K562 treated with DMSO at 1 percent for 12 hours (cell line): Measurements from ENCODE around the gene DEPDC5. TPM values are rescaled to one million over a fixed set of nuclear protein-coding genes. Genes with fewer than 3 reads are reported as not detected.

Source experiments
- total RNA-seq: library from RNA; unstranded; fragments of 300-600 nt; gene quantifications from 2 replicates; pipeline ENCODE4 v1.2.3, GENCODE V29; 2022; ENCODE audit not compliant: insufficient read depth

DEPDC5 gene
- 6.4 and 9.0 TPM in 2 replicates for total RNA-seq

GRCh38 chr22:31753634-31754501, at the start of gene DEPDC5:
TSS of gene DEPDC5 (plus strand) at chr22:31754019. CDS start at chr22:31754922, 903 bp downstream.

GRCh38 chr22:31749636-31750364, 4.0 kb upstream of the DEPDC5 start, which contains the start of gene PRR14L:
TSS of gene PRR14L (minus strand) at chr22:31750132. CDS start at chr22:31738860, 11,272 bp downstream.

DNA sequence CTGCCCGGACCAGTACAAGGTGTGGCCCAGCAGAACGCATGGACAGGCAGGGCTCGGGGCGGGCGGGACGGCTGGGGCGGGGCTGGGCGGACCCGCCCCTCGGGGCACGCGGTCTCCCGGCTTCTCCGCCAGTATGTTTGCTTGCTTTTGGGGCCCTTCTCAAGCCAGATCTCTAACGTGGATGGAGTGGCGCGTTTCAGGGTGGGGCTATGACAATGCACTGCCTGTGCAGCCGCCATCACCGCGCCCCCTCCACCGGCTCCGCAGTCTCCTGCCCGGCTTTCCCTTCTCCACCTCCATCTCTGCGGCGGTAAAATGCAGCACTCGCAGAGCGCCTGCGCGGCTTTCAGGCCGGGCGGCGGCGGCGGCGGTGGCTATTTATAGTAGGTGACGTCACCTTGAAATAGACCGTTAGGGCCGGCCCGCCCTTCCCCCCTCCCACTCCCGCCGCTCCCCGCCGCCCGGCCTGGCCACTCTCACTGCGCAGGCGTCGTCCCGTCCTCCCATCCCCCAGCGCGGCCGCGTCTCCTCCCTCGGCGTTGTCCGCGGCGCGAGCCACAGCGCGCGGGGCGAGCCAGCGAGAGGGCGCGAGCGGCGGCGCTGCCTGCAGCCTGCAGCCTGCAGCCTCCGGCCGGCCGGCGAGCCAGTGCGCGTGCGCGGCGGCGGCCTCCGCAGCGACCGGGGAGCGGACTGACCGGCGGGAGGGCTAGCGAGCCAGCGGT, 190.3 kb downstream of the DEPDC5 start, which contains the start of gene YWHAH:
YWHAH (plus strand) TSS at position 558 of the 722 bp plus-strand sequence. CDS start 199 bp downstream, outside the sequence.

Other genes with a start within 250 kb of the DEPDC5 start
- 16.1 and 26.0 TPM in 2 replicates for gene PISD, start 91.8 kb upstream of the DEPDC5 start, total RNA-seq
- 4.8 and 16.3 TPM in 2 replicates for gene PRR14L, start 3.9 kb upstream of the DEPDC5 start, total RNA-seq
- 60.4 and 87.3 TPM in 2 replicates for gene YWHAH, start 190.5 kb downstream of the DEPDC5 start, total RNA-seq